Thoracic aorta (tissue), 2 donors: ENCODE measurements around the gene TPSD1. TPM values are rescaled to one million over a fixed set of nuclear protein-coding genes. Genes with fewer than 3 reads are reported as not detected.
"Not testable (repeated sequence)": the region's sequence is repeated elsewhere in the genome, so short reads cannot be mapped to it uniquely, and the experiment has no call there.

ENCODE experiments used
- ATAC-seq: fragments of 150-250 bp; one replicate; pipeline ENCODE4 v1.8.0; 2017; ENCODE audit warnings: low read depth; ENCODE audit not compliant: insufficient number of reproducible peaks, low FRiP score
- DNase-seq: peaks from one replicate; pipeline ENCODE4 v3.0.0-alpha.2; 2020; ENCODE audit warnings: low spot score
- H3K27ac ChIP-seq, 2 donors: fragments of 200-600 bp; sonication (generic); 1 replicate in 1 of 2; 2 replicates in 1 of 2; pipeline ENCODE4 v1.5.1; 2016; ENCODE audit warnings: mild to moderate bottlenecking in 2 of 2, moderate library complexity in 2 of 2
- H3K27me3 ChIP-seq: fragments of 200-600 bp; sonication (generic); replicated peaks from 2 replicates; pipeline ENCODE4 v1.6.0; 2016; ENCODE audit warnings: mild to moderate bottlenecking; ENCODE audit not compliant: insufficient read depth
- H3K36me3 ChIP-seq: fragments of 200-600 bp; sonication (generic); one replicate; pipeline ENCODE4 v1.5.1; 2016
- H3K4me1 ChIP-seq, 2 donors: fragments of 200-600 bp; sonication (generic); 1 replicate in 1 of 2; 2 replicates in 1 of 2; pipeline versions ENCODE4 v1.5.1 to v1.6.0; 2016; ENCODE audit warnings: low read depth in 2 of 2, mild to moderate bottlenecking in 1 of 2; ENCODE audit not compliant: control insufficient read depth in 1 of 2
- H3K4me3 ChIP-seq: fragments of 200-600 bp; sonication (generic); 2 replicates; pipeline ENCODE4 v1.5.1; 2016; ENCODE audit warnings: mild to moderate bottlenecking
- H3K9me3 ChIP-seq: fragments of 200-600 bp; sonication (generic); 2 replicates; pipeline ENCODE4 v1.5.1; 2016
- CTCF ChIP-seq: fragments of 200-600 bp; sonication (generic); IDR thresholded peaks from one replicate; pipeline ENCODE4 v1.5.1; 2019; ENCODE audit warnings: antibody characterized with exemption
- total RNA-seq, 2 donors: library from RNA; depleted of rRNA; stranded (reverse); fragments of >200 nt; gene quantifications; one replicate each; pipeline versions ENCODE4 v1.1.0 to v1.2.3, GENCODE V29; 2016

TPSD1 gene
- total RNA-seq, 2 donors from 2014 or later: 3.1 TPM; not detected in 1

DNA sequence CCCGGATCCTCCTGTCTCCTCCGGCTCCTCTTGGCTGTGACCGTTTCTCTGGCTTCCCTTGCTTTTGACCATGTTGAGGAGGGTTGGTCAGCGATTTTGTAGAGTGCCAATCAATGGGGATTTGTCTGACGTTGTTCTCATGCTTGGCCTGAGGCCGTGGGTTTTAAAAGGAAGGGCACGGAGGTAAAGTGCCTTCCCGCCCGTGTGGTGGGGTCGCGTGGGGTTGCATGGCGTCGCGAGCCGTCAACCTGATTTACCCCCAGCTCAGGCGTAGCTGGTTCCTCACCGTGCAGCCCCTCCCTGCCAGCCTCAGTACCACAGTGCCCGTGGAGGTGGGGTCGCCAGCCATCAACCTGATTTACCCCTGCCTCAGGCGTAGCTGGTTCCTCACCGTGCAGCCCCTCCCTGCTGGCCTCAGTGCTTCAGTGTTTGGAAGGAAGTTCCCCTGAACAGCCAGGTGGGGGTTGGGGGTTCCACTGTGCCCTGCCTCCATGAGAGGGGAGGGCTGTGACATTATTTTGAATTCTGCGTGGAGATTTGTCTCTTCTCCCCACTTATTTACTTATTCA is 10.3 kb upstream of the TPSD1 start:
- H3K27me3 ChIP-seq: no peaks in the 10 kb centered on the region
- no peaks in the 10 kb centered on the region for H3K4me1 ChIP-seq
- H3K27ac ChIP-seq: no peak overlapping the region
- no peaks in the 10 kb centered on the region for H3K9me3 ChIP-seq
- no peak overlapping the region for H3K4me3 ChIP-seq
- ATAC-seq (no peak), DNase-seq (no peak)
- H3K36me3 ChIP-seq: no peaks in the 10 kb centered on the region
- TF ChIP-seq CTCF: no peak

DNA sequence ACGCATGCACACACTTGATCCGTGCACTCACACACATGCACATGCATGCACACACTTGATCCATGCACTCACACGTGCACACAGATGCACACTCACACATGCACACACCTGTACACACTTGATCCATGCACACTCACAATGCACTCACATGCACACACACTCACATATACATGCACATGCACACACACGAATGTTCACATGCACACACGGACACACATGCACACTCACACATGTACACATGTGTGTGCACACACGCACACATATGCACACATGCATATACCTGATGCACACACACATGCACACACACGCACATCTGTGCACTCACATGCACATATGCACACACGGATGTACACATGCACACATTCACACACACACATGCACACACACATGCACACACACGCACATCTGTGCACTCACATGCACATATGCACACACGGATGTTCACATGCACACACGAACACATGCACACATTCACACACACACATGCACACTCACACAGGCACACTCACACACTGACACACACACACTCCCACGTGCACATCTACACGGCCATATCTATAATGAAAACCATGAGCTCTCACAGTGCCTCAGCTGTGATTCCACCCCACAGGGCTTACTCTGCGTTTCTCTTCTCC is 7.8 kb upstream of the TPSD1 start:
- not testable (repeated sequence) for H3K4me3 ChIP-seq, H3K4me1 ChIP-seq, H3K27me3 ChIP-seq, ATAC-seq, DNase-seq, H3K9me3 ChIP-seq, H3K27ac ChIP-seq, H3K36me3 ChIP-seq

DNA sequence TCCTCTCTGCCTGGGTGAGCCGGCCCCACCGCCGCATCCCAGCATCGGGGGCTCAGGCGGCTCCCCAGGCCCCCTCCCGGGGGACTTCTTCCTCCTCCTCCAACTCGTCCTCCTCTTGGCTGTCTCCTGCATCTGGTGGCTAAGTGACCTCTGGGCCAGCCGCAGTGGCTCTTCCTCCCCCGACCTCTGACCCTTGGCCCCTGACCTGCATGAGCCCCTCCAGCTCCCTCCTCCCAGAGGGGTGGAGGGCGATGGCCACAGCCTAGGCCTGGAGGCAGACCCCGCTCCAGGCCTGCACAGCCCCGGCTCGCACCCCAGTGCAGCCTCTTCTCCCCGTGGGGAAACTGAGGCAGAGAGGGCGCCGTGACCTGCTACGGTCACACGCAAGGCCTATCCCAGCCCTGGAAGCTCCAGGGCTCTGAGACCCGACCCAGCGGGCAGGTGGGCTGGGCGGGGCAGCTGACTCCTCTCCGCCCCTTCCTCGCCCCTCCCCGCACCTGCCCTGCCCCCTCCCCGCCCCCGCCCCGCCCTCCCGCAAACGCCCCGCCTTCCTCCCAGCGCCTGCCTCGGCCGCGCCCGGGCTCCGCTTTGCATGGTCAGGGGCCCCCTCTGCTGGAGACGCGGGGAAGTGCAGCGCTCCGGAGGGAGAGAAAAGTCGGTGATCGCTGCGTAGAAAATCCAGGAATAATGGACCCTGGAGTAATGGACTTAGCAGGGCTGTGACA is 6.7 kb upstream of the TPSD1 start:
- DNase-seq, H3K4me3 ChIP-seq, H3K27ac ChIP-seq, H3K9me3 ChIP-seq, H3K36me3 ChIP-seq, H3K27me3 ChIP-seq, H3K4me1 ChIP-seq, ATAC-seq: not testable (repeated sequence)

DNA sequence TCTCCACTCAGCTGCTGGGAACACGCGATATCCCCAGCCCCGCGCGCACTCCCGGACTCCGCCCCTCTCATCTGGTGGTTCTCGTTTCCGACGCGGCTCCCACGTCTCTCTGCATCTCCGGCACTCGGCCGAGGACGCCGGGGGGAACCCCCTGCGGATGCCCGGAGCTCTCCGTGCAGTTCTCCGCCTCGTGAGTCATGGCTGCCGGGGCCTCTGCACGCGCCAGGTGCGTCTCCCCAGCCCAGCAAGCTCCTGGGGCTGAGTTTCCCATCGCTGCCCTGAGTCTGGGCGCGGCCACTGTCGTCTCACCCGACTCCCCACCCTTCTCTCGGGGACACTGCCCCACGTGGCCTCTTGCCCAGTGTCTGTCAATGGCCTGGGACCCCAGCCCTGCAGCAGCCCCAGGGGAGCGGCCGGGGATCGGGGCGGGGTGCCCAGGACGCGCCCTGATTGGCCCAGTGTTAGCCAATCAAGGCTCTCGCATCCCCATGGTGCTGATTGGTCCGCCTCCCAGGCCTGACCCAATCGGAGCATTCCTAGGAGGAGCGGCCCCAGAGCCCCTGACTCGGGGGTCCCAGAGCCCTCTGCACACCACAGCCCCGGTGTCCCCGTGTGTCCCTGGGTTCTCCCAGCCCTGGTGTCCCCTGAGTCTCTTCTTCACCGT is 2.0 kb upstream of the TPSD1 start:
- not testable (repeated sequence) for H3K4me1 ChIP-seq, DNase-seq, H3K27ac ChIP-seq, H3K36me3 ChIP-seq, ATAC-seq, H3K9me3 ChIP-seq, H3K27me3 ChIP-seq, H3K4me3 ChIP-seq

DNA sequence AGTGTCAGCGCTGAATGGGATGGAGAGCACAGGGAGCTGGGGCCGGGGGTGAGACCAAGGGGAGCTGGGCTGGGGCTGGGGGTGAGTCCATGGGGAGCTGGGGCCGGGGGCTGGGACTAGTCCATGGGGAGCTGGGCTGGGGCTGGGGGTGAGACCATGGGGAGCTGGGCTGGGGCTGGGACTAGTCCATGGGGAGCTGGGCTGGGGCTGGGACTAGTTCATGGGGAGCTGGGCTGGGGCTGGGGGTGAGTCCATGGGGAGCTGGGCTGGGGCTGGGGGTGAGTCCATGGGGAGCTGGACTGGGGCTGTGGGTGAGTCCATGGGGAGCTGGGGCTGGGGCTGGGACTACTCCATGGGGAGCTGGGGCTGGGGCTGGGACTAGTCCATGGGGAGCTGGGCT is 1.0 kb upstream of the TPSD1 start:
- not testable (repeated sequence) for ATAC-seq, H3K27ac ChIP-seq, H3K4me1 ChIP-seq, DNase-seq, H3K4me3 ChIP-seq, H3K36me3 ChIP-seq, H3K27me3 ChIP-seq, H3K9me3 ChIP-seq

DNA sequence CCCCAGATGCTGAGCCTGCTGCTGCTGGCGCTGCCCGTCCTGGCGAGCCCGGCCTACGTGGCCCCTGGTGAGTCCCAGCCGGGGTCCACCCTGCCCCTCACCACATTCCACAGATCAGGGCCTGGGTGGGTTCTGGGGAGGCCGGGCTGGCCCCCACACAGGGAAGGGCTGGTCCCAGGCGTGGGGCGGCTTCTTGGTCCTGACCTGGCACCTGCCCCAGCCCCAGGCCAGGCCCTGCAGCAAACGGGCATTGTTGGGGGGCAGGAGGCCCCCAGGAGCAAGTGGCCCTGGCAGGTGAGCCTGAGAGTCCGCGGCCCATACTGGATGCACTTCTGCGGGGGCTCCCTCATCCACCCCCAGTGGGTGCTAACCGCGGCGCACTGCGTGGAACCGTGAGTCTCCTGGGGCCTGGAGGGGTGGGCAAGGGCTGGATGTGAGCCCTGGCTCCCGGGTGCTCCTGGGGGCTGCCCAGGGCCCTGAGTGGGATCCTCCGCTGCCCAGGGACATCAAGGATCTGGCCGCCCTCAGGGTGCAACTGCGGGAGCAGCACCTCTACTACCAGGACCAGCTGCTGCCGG is 516 bp downstream of the TPSD1 start:
- ATAC-seq, H3K27me3 ChIP-seq, H3K9me3 ChIP-seq: not testable (repeated sequence)

DNA sequence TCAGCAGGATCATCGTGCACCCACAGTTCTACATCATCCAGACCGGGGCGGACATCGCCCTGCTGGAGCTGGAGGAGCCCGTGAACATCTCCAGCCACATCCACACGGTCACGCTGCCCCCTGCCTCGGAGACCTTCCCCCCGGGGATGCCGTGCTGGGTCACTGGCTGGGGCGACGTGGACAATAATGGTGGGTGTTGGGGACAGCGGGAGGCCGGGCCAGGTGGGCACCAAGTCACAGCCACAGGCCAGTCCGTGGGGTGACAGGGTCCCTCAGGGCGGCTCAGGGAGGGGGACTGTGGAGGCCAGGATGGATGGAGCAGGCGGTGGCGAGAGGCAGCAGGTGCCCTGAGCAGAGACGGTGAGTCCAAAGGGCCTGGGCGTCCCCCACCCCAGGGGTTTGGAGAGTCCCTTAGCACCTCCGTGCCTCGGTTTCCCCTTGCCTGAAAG is 1.0 kb downstream of the TPSD1 start:
- no peak for DNase-seq
- H3K27me3 ChIP-seq: no peaks in the 10 kb centered on the region
- peak; percentile 24 for ATAC-seq
- no peak overlapping the region for H3K4me3 ChIP-seq
- no peak overlapping the region for H3K27ac ChIP-seq
- H3K36me3 ChIP-seq: no peaks in the 10 kb centered on the region
- H3K4me1 ChIP-seq: no peaks in the 10 kb centered on the region
- H3K9me3 ChIP-seq: no peaks in the 10 kb centered on the region
- no peak for TF ChIP-seq CTCF

More for the DNA sequence above, 516 bp downstream of the TPSD1 start:
- not testable (repeated sequence) for H3K27ac ChIP-seq, H3K4me3 ChIP-seq, H3K36me3 ChIP-seq, DNase-seq, H3K4me1 ChIP-seq
